Erythroblast (primary cell): ENCODE measurements around the gene GPR39.

Source experiments
- GATA1 ChIP-seq: IDR thresholded peaks from 2 replicates; pipeline ENCODE4 v1.6.1; 2011; ENCODE audit warnings: low read depth, mild to moderate bottlenecking, control low read depth, low read length, moderate library complexity
- POLR2A ChIP-seq: IDR thresholded peaks from 2 replicates; pipeline ENCODE4 v1.6.1; 2011; ENCODE audit warnings: mild to moderate bottlenecking, low read length

DNA sequence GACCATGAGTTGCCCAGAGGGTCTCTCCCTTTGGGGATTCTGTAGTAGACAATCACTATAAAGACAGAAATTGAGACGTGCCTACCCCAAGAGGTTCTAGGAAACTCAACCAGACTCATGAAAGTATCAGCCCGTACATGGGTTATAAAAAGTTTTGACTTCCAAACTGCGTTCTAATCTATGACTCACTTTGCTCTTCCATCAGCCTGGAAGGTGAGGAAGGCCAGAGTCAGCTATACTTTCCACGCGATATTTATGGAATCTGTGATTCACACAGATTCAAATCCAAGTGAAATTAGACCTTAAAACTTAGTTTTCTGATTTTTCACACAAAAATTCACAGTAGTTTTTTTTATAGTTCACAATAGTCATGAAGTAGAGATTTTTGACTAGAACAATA lies 261.1 kb downstream of the GPR39 start:
- TF ChIP-seq POLR2A (no peak), GATA1 (no peak)
